GM06990 (cell line): ENCODE measurements around the gene ALDH18A1.
"Not testable (repeated sequence)": the region's sequence is repeated elsewhere in the genome, so short reads cannot be mapped to it uniquely, and the experiment has no call there.

Experiments
- DNase-seq: peaks from one replicate; pipeline ENCODE4 v3.0.0-alpha.2; 2011; ENCODE audit not compliant: insufficient read length; ENCODE audit errors: extremely low read depth
- H3K27me3 ChIP-seq: replicated peaks from 2 replicates; pipeline ENCODE4 v1.6.0; 2011; ENCODE audit warnings: low read length; ENCODE audit not compliant: control insufficient read depth, insufficient read depth
- H3K36me3 ChIP-seq: 2 replicates; pipeline ENCODE4 v1.5.1; 2011; ENCODE audit warnings: low read length; ENCODE audit not compliant: control insufficient read depth, insufficient read depth
- H3K4me3 ChIP-seq: replicated peaks from 2 replicates; pipeline ENCODE4 v1.5.1; 2011; ENCODE audit warnings: low read depth, mild to moderate bottlenecking, control low read depth, low read length
- CTCF ChIP-seq: IDR thresholded peaks from 2 replicates; pipeline ENCODE4 v1.5.1; 2011; ENCODE audit warnings: low read length, control low read depth, mild to moderate bottlenecking, inconsistent platforms; ENCODE audit not compliant: insufficient read depth, poor library complexity, severe bottlenecking

ALDH18A1 gene

GRCh38 chr10:95635319-95635733 lies 21.2 kb downstream of the ALDH18A1 start:
- no peak for DNase-seq
- Histone ChIP-seq H3K27me3 (no peaks in the 10 kb centered on the region), H3K4me3 (no peak overlapping the region), H3K36me3 (peaks cover 24% of the 10 kb centered on the region)
- no peak for TF ChIP-seq CTCF

GRCh38 chr10:95628786-95629185 lies 27.7 kb downstream of the ALDH18A1 start:
- no peak for TF ChIP-seq CTCF
- no peak for DNase-seq
- Histone ChIP-seq H3K36me3 (peaks cover 17% of the 10 kb centered on the region), H3K4me3 (no peak overlapping the region), H3K27me3 (no peaks in the 10 kb centered on the region)

GRCh38 chr10:95626500-95626899 lies 30.0 kb downstream of the ALDH18A1 start:
- Histone ChIP-seq H3K27me3 (no peaks in the 10 kb centered on the region), H3K4me3 (no peak overlapping the region), H3K36me3 (peaks cover 11% of the 10 kb centered on the region)
- TF ChIP-seq CTCF, result no peak
- no peak for DNase-seq

GRCh38 chr10:95620415-95620814 lies 36.1 kb downstream of the ALDH18A1 start:
- H3K36me3 ChIP-seq, result peaks cover 25% of the 10 kb centered on the region
- DNase-seq, H3K4me3 ChIP-seq, H3K27me3 ChIP-seq: not testable (repeated sequence)

GRCh38 chr10:95618101-95618500 lies 38.4 kb downstream of the ALDH18A1 start:
- Histone ChIP-seq H3K4me3 (no peak overlapping the region), H3K36me3 (peaks cover 32% of the 10 kb centered on the region), H3K27me3 (no peaks in the 10 kb centered on the region)
- DNase-seq, result no peak
- no peak for TF ChIP-seq CTCF

GRCh38 chr10:95616446-95616845 lies 40.1 kb downstream of the ALDH18A1 start:
- Histone ChIP-seq H3K36me3 (peaks cover 40% of the 10 kb centered on the region), H3K27me3 (no peaks in the 10 kb centered on the region), H3K4me3 (no peak overlapping the region)
- DNase-seq, result no peak
- no peak for TF ChIP-seq CTCF
